GM10248 (cell line): ENCODE data around the gene FKBP8.

Experiments used
- CTCF ChIA-PET: fragments of 300-600 bp; sonication (Branson Sonifier 250); formaldehyde crosslinking; extraction: SDS; loops from one replicate; lab custom pipeline; 2021; ENCODE audit warnings: antibody characterized with exemption; lab: Yijun Ruan, JAX
- POLR2A ChIA-PET: fragments of 350-650 bp; sonication (Branson Sonifier 250); formaldehyde crosslinking; extraction: SDS; loops from one replicate; lab custom pipeline; 2020; ENCODE audit warnings: antibody characterized with exemption; lab: Yijun Ruan, JAX
- DNase-seq: peaks from one replicate; pipeline ENCODE4 v3.0.0; 2012; ENCODE audit errors: extremely low spot score
- CTCF ChIP-seq: IDR thresholded peaks from 2 replicates; pipeline ENCODE4 v1.5.1; 2012; ENCODE audit warnings: mild to moderate bottlenecking, low read depth; ENCODE audit errors: extremely low read depth, missing control alignments, control extremely low read depth

Gene FKBP8

GRCh38 chr19:18577365-18577914 lies 34.1 kb upstream of the FKBP8 start:
- ChIA-PET CTCF (interaction anchor here (0.9 to 10.9 kb wide), 2 partner anchors 10 to 16 kb away, joined by 5 to 111 read pairs; partner anchors contain the start of gene REX1BD), POLR2A (interaction anchor here (0.8 to 1.7 kb wide), 3 partner anchors 9 to 12 kb away, joined by 3 to 9 read pairs (median 5); partner anchors contain the start of gene REX1BD)
- TF ChIP-seq CTCF, result no peak
- no peak for DNase-seq

- DNase-seq, result no peak
- POLR2A ChIA-PET, result interaction anchor here (0.5 to 1.7 kb wide), 3 partner anchors 13 to 21 kb away, joined by 3 to 9 read pairs (median 6); partner anchors contain the start of gene REX1BD
- TF ChIP-seq CTCF, result no peak
- CTCF ChIA-PET, result interaction anchor here (10.9 kb wide), 1 partner anchor 11 kb away, joined by 111 read pairs; the partner anchor contains the start of gene REX1BD
These were observed 33.0 kb upstream of the FKBP8 start for GRCh38 chr19:18576383-18576782.

GRCh38 chr19:18574691-18575291 lies 31.4 kb upstream of the FKBP8 start:
- ChIA-PET POLR2A (interaction anchor here (0.6 kb wide), 1 partner anchor 46 kb away, joined by 4 read pairs; no protein-coding TSS in a partner anchor), CTCF (interaction anchor here (10.9 kb wide), 1 partner anchor 13 kb away, joined by 111 read pairs; the partner anchor contains the start of gene REX1BD)
- TF ChIP-seq CTCF, result no peak
- DNase-seq, result no peak

GRCh38 chr19:18571564-18572344 lies 28.4 kb upstream of the FKBP8 start, which contains the start of gene UBA52:
UBA52 (plus strand) TSS chr19:18571857; CDS start chr19:18573301, 1,444 bp downstream.
- no peak for TF ChIP-seq CTCF
- ChIA-PET POLR2A (interaction anchor here (0.6 to 2.6 kb wide), 6 partner anchors 9 to 348 kb away, joined by 3 to 16 read pairs (median 4); partner anchors contain the start of genes COPE, DDX49, ELL and REX1BD), CTCF (interaction anchor here (1.0 to 10.9 kb wide), 10 partner anchors 9 to 276 kb away, joined by 3 to 111 read pairs (median 6); partner anchors contain the start of genes KXD1 and REX1BD)
- DNase-seq, result peak; percentile 95

- no peak for TF ChIP-seq CTCF
- POLR2A ChIA-PET, result interaction anchor here (1.5 kb wide), 1 partner anchor 11 kb away, joined by 4 read pairs; the partner anchor contains the start of gene KXD1
- CTCF ChIA-PET, result interaction anchor here (1.1 kb wide), 1 partner anchor 280 kb away, joined by 3 read pairs; no protein-coding TSS in a partner anchor
- no peak for DNase-seq
These were observed 25.0 kb upstream of the FKBP8 start for GRCh38 chr19:18568367-18568766.

GRCh38 chr19:18566953-18567352 lies 23.6 kb upstream of the FKBP8 start:
- ChIA-PET CTCF (interaction anchor here (0.9 to 1.3 kb wide), 4 partner anchors 8 to 116 kb away, joined by 3 read pairs; partner anchors contain the start of gene KXD1), POLR2A (interaction anchor here (1.5 kb wide), 1 partner anchor 10 kb away, joined by 4 read pairs; the partner anchor contains the start of gene KXD1)
- no peak for DNase-seq
- no peak for TF ChIP-seq CTCF
